ENCODE data around the gene SLC22A23.

DNA sequence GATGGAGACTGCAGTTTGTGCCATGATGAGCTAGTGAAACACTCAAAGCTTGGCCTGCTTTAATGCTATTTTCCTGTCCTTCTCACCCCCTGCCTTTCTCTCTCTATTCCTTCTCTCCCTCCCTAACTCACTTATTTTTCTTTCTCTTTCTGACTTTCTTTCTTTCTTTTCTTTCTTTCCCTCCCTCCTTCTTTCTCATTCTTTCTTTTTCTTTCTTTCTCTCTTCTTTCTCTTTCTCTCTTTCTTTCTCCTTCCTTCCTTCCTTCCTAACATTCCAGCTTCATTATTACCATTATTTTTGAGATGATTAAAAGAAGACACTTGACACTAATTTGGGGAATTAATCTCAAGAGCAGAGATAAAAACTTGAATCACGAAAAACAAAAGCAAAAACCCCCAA lies 39.5 kb upstream of the SLC22A23 start:
- TF ChIP-seq FOXM1 (IDR thresholded peaks at IDR 0.05; ENCODE audit: borderline replicate concordance, low read depth) (no peak), YY1 (IDR thresholded peaks at IDR 0.05; ENCODE audit: low read depth) (no peak), CREB1 (IDR thresholded peaks at IDR 0.05; ENCODE audit: low read depth) (no peak), EGR1 (IDR thresholded peaks at IDR 0.05) (no peak), RAD21 (IDR thresholded peaks at IDR 0.05; ENCODE audit: low read depth) (no peak), CEBPB (IDR thresholded peaks at IDR 0.05) (no peak), EP300 (IDR thresholded peaks at IDR 0.05; ENCODE audit: borderline replicate concordance) (no peak), TCF12 (IDR thresholded peaks at IDR 0.05; ENCODE audit: low read depth) (no peak), TAF1 (IDR thresholded peaks at IDR 0.05; ENCODE audit: low read depth) (no peak), NFIC (IDR thresholded peaks at IDR 0.05) (no peak), ZBTB7A (IDR thresholded peaks at IDR 0.05; ENCODE audit: low read depth) (no peak)
- TF ChIP-seq, protein P1, sequence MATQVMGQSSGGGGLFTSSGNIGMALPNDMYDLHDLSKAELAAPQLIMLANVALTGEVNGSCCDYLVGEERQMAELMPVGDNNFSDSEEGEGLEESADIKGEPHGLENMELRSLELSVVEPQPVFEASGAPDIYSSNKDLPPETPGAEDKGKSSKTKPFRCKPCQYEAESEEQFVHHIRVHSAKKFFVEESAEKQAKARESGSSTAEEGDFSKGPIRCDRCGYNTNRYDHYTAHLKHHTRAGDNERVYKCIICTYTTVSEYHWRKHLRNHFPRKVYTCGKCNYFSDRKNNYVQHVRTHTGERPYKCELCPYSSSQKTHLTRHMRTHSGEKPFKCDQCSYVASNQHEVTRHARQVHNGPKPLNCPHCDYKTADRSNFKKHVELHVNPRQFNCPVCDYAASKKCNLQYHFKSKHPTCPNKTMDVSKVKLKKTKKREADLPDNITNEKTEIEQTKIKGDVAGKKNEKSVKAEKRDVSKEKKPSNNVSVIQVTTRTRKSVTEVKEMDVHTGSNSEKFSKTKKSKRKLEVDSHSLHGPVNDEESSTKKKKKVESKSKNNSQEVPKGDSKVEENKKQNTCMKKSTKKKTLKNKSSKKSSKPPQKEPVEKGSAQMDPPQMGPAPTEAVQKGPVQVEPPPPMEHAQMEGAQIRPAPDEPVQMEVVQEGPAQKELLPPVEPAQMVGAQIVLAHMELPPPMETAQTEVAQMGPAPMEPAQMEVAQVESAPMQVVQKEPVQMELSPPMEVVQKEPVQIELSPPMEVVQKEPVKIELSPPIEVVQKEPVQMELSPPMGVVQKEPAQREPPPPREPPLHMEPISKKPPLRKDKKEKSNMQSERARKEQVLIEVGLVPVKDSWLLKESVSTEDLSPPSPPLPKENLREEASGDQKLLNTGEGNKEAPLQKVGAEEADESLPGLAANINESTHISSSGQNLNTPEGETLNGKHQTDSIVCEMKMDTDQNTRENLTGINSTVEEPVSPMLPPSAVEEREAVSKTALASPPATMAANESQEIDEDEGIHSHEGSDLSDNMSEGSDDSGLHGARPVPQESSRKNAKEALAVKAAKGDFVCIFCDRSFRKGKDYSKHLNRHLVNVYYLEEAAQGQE (IDR thresholded peaks at IDR 0.05; ENCODE audit: low read depth) = no peak
- TF ChIP-seq, protein P2, sequence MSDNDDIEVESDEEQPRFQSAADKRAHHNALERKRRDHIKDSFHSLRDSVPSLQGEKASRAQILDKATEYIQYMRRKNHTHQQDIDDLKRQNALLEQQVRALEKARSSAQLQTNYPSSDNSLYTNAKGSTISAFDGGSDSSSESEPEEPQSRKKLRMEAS (IDR thresholded peaks at IDR 0.05) = no peak
- TF ChIP-seq, protein P3, sequence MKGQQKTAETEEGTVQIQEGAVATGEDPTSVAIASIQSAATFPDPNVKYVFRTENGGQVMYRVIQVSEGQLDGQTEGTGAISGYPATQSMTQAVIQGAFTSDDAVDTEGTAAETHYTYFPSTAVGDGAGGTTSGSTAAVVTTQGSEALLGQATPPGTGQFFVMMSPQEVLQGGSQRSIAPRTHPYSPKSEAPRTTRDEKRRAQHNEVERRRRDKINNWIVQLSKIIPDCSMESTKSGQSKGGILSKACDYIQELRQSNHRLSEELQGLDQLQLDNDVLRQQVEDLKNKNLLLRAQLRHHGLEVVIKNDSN (IDR thresholded peaks at IDR 0.05) = no peak
